Measurements from ENCODE around the gene UBA52.
"Not testable (repeated sequence)": the region's sequence is repeated elsewhere in the genome, so short reads cannot be mapped to it uniquely, and the experiment has no call there.

The UBA52 gene
- 213 to 346 (median 301) reads per million in 18 experiments for total RNA-seq

- DNase-seq, result peak; percentile 99
Measured at GRCh38 chr19:18571564-18572344, at the start of gene UBA52. Gene UBA52 (plus strand): TSS chr19:18571857. CDS start chr19:18573301, 1,444 bp downstream.

DNA sequence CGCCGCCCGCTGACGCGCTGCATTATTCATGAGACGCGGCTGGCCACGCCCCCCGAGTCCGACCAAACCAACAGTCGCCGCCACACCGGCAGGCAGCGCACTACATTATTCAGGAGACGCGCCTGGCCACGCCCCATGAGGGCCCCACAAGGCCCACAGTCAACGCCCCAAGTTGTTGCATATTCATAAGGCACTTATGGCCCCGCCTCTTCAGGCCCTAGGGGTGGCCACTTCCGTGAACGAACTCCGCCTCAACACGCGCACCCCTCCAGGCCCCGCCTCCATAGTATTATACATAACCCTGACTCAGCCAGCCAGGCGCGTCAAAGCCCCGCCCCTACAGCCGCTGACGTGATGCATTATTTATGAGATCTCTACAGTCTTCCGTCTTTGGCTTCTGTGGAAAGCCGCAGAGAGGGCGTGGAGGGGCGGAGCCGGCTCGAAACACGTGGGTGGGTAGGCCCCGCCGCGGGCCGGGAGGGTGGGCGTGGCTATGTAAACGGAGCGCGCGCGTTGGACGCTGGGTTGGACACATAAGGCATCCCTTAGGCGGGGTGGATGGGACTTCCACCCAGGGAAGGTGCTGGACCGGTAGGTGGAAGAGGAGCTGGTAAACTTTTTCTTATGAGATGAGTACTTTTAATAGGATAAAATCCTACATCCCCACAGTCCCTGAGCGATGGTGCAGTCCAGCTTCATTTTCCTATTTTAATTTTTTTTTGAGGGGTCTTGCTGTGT lies 49.4 kb upstream of the UBA52 start:
- peak; percentile 100 for DNase-seq

GRCh38 chr19:18522862-18523440 lies 48.7 kb upstream of the UBA52 start:
- not testable (repeated sequence) for DNase-seq

DNA sequence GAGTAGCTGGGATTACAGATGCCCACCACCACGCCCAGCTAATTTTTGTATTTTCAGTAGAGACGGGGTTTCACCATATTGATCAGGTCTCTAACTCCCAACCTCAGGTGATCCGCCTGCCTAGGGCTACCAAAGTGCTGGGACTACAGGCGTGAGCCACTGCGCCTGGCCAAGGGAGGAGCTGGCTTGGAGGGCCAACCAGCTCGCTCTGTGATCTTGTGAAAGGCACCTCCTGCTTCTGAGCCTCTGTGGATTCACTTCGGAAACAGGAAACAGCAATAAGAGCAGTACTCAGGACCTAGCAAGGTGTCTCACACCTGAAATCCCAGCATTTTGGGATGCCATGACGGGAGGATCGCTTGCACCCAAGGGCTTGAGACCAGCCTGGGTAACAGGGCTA lies 47.8 kb upstream of the UBA52 start:
- no peak for DNase-seq

- DNase-seq, result no peak
Measured at GRCh38 chr19:18526316-18526715, 45.3 kb upstream of the UBA52 start.

DNA sequence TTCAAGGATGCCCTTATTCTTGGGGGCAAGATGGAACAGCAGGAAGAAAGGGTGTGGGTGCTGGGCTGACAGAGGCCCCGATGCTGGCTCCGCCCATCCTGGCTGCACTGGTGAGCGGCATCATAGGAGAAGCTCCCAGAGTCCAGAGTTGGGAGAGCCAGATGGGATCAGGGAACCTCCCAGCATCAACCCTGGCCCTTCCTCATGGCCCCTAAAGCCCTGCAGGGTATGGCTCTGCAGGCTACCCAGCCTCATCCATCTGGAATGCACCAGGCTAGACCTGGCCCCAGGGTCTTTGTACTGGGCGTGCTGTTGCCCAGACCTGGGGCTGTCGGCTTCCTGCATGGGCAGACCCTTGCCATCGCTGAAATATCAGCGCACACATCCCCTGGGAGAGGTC lies 41.9 kb upstream of the UBA52 start:
- DNase-seq, result no peak

DNA sequence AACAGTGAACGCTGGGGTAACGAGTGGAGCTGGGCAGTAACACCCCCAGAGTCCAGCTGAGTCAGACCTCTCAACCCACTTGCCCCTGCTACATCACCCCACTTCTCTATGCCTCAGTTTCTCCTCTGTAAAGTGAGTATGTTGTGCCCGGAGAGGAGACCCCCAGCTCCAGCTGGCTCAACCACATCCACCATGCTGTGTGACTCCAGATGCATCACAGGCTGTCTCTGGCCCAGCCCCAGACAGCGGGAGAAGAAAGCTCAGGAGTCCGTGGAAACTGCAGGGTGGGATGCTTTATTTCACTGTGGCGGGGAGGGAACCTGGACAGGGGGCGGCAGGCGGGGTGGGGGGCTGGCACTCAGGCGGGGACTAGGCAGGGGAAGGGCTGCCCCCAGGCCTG lies 40.2 kb upstream of the UBA52 start:
- DNase-seq, result no peak

DNA sequence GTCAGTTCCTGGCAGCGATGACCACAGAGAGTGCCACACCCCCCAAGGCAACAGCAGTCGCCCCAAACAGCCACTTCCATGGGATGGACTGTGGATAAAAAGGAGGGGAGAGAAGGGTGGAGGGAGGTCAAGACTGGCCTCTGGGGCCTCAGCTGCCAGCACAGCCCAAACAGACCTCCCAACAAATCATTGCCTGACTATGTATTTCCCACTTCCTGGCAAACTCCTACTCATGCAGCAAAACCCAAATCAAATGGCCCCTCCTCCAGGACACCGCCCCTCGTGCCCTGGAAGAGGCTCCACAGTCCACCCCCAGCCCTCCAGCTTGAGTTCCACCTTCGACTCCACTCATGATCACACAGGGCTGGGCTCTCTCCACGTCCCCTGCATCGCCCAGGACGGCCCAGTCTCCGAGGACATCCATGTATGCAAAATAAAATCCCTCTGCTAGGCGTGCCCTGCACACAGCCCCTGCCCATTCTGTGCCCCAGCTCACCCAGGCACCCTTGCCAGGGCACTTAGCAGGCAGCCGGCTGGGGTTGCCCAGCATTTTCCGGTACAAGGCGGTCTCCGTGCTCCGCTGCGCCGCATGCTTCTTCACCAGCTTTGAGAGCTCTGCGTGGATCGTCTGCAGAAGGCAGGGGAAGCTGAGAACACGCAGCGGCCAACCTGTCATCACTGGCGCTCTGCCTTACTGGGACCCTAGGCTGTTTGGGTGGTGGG lies 39.3 kb upstream of the UBA52 start:
- DNase-seq, result no peak

DNA sequence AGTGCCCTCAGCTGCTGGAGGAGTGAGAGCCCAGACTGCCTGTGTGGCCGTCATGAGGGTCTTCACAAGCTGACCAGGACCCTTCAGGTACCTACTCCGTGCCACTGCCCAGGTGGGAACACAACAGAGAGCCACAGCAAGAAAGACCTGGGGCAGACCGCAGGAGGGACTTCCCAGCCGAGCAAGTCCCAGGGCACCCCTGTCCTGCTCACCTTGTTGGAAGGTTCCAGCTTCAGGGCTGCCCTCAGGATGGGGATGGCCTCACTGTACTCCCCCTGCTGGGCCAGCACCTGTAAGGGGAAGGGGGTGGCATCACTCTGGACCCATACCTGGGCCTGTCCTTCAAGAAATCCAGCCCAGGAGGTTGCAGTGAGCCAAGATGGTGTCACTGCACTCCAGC lies 38.6 kb upstream of the UBA52 start:
- DNase-seq, result no peak

DNA sequence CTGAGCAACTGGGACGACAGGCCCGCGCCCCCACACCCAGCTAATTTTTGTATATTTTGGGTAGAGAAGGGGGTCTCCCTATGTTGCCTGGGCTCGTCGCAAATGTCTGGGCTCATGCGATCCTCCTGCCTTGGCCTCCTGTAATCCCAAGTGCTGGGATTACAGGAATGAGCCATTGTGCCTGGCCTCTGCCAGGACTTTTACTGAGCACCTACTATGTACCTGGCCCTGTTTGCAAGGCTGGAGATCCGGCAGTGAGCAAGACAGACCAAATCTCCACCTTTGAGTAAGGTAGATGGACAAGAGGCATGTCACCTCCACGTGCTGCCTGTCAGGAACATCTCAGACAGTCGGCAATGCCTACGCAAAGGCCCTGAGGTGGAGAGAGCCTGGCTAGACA lies 35.2 kb upstream of the UBA52 start:
- no peak for DNase-seq

DNA sequence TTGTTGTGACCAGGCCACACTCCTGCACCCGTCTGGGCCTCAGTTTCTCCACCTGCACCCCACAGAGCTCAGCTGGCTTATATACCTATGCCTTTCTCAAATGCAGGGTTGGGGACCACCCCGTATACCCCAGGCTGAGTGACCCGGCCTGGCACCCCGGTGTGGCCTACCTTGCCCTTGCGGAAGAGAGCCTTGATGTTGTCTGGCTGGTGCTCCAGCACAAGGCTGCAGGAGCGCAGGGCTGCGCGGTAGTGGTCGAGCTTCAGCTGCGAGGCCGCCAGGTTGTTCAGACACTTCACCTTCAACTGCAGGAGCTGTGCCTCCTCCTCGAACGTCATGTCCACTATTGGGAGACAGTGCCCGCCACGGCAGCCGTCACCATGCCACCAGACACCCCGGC lies 34.2 kb upstream of the UBA52 start:
- no peak for DNase-seq

DNA sequence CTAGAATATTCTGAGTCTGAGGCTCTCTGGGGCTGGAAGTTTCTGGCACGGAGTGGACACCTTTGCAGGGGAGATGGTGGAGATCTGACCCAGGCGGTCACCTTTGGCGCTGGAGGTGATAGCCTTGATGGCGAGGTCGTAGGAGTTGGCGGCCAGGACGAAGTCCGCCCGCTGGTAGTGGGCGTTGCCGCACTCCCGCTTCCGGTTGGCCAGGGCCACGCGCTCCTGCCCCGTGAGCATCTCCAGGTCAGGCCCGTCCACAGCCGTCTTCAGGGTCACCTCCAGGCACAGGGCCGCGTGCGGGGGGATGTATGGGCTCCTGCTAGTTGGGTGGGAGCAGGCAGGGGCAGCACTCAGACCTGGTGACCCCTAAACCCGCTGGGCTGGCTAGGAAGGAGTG lies 33.5 kb upstream of the UBA52 start:
- DNase-seq, result no peak

GRCh38 chr19:18539372-18539771 lies 32.3 kb upstream of the UBA52 start:
- no peak for DNase-seq

DNA sequence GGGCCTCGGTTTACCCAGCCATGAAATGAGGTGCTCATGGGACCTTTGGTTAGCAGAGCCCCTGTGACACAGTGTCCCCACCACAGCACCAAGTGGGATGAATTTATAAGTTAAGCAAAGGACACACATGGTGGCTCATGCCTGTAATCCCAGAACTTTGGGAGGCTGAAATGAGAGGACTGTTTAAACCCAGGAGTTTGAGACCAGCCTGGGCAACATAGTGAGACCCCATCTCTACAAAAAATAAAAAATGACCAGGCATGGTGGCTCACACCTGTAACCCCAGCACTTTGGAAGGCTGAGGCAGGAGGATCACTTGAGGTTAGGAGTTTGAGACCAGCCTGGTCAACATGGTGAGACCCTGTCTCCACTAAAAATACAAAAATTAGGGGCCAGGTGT lies 31.5 kb upstream of the UBA52 start:
- DNase-seq, result not testable (repeated sequence)

GRCh38 chr19:18541258-18541991 lies 30.2 kb upstream of the UBA52 start:
- peak; percentile 5 to 6 for DNase-seq

DNA sequence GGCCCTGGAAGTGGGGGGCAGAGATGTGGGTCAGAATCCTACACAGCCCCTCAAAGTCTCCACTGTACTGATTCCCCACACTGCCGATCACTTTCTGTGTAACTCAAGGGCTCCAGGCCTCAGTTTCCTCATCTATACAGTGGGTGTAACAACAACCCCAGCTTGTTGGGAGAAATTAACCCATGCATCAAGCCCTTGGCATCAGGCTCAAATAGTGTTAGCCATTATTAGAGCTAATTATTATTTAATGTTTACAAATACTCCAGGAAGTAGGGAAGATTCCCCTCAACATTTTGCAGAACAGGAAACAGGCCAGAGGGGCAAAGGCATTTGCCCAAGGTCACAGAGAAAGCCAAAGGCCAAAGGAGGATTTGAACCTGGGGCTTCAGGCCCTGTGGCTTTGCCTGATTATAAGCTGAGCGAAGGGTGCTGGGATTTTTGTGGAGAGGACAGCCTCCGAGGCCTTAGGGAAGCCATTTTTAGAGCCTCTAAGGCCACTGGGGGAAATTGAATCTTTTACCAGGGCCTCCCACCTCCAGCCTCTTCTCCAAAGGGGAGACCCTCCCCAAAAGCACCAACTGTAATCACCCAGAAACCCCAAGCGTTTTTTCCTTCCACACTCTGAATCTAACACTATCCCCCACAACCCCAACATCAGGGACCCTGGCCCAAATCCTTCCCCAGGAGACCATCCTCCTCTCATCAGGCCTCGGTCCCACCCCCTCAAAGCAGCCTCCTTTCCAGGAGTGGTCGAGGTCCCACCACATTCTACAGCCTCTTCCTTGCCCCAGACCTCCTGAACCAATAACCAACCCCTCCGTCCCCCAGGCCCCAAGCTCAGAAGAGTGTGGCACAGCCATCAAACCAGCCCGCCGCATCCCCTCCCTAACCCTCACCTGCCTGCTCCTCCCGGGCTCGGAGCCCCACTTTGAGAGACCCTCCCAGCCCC lies 29.4 kb upstream of the UBA52 start:
- peak; percentile 5 to 20 for DNase-seq

DNA sequence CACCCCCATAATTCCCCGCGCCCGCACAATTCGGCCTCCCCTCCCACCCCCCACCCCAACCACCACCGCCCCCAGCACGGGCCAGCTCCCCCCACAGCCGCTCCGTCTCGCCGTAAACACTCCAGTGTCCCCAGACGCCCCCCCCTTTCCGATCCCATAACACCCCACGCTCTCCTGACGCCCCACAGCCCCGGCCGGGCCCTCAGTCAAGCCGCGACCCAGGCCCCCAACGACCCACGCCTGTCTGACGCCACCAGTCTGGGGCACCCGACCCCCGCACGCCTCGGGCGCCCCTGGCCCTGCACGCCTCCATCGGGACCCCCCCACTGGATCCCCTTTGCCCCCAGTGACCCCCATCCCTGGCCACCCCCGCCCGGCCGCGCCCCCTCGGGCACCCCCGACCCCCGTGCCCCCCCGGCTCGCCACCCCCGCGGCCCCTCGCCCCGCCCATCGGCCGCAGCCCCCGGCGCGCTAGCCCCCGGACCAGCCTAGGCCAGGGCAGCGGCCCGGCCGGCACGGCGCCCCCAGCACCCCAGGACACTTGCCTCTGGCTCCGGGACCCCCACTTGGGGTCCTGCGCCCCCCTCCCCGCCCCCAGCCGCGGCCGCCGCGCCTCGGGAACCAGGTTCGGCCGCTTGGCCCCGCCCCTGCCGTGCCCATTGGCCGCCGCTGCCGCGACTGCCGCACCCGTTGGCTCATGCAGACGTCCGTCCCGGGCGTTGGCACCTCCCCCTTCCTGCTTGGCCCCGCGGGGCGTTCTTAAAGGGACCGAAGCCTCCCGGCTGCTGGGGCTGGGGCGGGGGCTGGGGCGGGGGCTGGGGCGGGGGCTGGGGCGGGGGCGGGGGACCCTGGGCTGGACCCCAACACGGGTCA lies 28.5 kb upstream of the UBA52 start, which contains the start of gene FKBP8:
Gene FKBP8, minus strand, starts transcription at position 633 of the 873 bp plus-strand sequence. CDS start 1,603 bp downstream, outside the sequence.
- peak; percentile 91 for DNase-seq

DNA sequence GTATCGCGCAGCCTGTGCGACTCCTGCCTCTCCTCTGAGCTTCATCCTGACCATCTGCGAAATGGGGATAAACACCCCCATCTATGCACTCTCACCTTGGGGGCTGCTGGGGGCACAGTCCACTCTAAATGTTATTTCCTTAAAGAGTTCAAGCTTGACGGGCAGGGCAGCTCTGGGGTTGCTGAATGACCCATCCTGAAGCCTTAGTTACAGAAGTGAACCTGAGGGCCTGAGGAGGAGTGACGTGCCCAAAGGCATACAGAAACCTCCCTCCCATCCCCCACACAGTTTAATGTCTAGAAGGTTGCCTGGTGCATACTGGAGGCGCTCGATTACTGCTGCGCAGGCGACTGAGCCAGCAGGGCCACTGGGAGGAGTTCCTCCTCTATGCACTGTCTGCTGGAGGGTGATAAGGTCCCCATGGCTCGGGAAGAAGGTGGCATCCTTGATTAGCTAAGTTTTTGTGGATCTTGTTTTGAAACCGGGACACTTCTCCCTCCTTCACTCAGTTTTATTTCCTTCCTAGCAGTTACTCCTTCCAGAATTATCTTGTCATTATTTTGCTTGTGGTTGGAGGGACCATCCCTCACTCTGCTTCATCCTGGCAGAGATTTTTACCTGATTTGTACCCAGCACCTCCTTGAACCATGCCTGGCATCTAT lies 27.7 kb upstream of the UBA52 start:
- peak; percentile 86 for DNase-seq

- DNase-seq, result no peak
Measured at GRCh38 chr19:18551631-18552030, 20.0 kb upstream of the UBA52 start.

Measured in inflammatory macrophage (primary cell).